Suprapubic skin (tissue), 3 donors: ENCODE measurements around the gene POLR1D.

Experiments
- CTCF ChIP-seq, 2 donors: fragments of 200-600 bp in 1 of 2; fragments of 450-650 bp in 1 of 2; sonication (generic) in 1 of 2; IDR thresholded peaks; one replicate each; pipeline ENCODE4 v1.5.1; 2016 to 2019; ENCODE audit warnings: antibody characterized with exemption in 2 of 2, mild to moderate bottlenecking in 1 of 2, moderate library complexity in 1 of 2
- POLR2A ChIP-seq, 2 donors: fragments of 450-650 bp; IDR thresholded peaks; one replicate each; pipeline ENCODE4 v1.6.1; 2017; ENCODE audit warnings: antibody characterized with exemption in 2 of 2, mild to moderate bottlenecking in 2 of 2, moderate library complexity in 2 of 2

- TF ChIP-seq CTCF (IDR thresholded peaks at IDR 0.05) (no peak), POLR2A (IDR thresholded peaks at IDR 0.05) (no peak)
Measured at GRCh38 chr13:27628081-27628480, 6.4 kb downstream of the POLR1D start.
